ENCODE data around the gene ADAR.
"Not testable (repeated sequence)": the region's sequence is repeated elsewhere in the genome, so short reads cannot be mapped to it uniquely, and the experiment has no call there.

ADAR gene, protein sequence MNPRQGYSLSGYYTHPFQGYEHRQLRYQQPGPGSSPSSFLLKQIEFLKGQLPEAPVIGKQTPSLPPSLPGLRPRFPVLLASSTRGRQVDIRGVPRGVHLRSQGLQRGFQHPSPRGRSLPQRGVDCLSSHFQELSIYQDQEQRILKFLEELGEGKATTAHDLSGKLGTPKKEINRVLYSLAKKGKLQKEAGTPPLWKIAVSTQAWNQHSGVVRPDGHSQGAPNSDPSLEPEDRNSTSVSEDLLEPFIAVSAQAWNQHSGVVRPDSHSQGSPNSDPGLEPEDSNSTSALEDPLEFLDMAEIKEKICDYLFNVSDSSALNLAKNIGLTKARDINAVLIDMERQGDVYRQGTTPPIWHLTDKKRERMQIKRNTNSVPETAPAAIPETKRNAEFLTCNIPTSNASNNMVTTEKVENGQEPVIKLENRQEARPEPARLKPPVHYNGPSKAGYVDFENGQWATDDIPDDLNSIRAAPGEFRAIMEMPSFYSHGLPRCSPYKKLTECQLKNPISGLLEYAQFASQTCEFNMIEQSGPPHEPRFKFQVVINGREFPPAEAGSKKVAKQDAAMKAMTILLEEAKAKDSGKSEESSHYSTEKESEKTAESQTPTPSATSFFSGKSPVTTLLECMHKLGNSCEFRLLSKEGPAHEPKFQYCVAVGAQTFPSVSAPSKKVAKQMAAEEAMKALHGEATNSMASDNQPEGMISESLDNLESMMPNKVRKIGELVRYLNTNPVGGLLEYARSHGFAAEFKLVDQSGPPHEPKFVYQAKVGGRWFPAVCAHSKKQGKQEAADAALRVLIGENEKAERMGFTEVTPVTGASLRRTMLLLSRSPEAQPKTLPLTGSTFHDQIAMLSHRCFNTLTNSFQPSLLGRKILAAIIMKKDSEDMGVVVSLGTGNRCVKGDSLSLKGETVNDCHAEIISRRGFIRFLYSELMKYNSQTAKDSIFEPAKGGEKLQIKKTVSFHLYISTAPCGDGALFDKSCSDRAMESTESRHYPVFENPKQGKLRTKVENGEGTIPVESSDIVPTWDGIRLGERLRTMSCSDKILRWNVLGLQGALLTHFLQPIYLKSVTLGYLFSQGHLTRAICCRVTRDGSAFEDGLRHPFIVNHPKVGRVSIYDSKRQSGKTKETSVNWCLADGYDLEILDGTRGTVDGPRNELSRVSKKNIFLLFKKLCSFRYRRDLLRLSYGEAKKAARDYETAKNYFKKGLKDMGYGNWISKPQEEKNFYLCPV

DNA sequence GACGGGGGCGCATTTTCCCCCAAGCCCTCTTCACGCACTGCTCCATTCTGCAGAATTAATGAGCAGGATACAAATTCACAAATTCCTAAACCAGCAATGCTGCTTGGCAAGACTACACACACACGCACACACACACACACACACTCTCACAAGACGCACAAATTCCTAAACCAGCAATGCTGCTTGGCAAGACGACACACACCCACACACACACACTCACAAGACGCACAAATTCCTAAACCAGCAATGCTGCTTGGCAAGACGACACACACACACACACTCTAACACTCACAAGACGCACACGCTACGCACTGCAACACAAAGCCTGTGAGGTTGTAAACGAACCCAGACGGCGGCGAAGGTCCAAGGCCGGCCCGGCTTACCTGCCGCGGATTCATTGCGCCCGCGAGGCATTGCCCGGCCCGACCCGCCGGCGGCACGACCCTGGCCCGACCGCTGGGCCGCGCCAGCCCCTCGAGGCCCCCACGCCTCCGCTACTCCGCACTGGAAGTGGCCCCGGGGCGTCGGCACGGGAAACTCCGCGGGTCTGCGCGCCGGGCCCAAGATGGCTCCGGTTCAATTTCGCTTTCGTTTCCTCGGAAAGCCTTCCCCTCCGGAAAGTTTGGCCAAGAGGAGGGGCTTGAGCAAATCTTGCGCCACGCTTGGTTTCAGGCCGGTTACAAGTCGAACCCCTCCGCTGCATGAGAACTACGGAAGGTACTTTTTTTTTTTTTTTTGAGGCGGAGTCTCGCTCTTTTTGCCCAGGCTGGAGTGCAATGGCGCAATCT, at the start of gene ADAR:
Gene ADAR (minus strand): TSS at position 578 of the 788 bp plus-strand sequence. CDS start 180 bp downstream, at position 398.
- peak; percentile 45 for DNase-seq

DNA sequence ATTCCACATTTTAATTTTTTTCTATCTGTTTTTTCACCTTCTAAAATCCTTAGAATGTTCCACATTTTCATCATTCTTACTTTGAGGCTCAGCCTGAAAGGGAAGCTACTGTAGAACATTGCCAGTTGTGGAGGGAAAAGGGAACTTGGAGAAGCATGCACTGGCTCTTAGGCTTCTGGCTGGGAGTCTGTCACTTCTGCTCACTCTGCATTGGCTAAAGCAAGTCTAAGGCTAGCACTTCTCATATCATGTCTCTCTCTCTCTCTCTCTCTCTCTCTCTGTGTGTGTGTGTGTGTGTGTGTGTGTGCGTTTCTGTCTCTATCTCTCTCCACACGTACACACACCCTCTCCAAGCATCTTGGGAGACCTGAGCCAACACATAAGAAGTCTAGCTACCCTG, 49.6 kb upstream of the ADAR start:
- DNase-seq: no peak

GRCh38 chr1:154652893-154653292, 44.9 kb upstream of the ADAR start:
- DNase-seq: no peak

GRCh38 chr1:154644724-154645123, 36.7 kb upstream of the ADAR start:
- DNase-seq: not testable (repeated sequence)

- DNase-seq: no peak
Observed at GRCh38 chr1:154641534-154641933, 33.5 kb upstream of the ADAR start.

DNA sequence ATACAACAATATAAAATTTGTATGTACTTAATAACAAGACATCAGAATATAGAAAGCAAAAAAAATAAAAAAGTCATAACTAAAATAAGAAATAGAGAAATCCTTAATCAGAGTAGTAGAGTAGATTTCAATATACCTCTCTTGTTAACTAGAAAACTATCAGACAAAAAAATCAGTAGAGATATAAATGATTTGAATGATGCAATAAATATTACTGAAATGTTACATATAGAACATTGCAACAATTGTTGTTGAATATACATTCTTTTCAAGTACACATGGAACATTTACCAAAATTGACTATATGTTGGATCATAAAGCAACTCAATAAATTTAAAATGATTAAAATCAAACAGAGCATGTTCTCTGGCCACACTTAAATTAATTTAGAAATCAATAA, 31.9 kb upstream of the ADAR start:
- no peak for DNase-seq

DNA sequence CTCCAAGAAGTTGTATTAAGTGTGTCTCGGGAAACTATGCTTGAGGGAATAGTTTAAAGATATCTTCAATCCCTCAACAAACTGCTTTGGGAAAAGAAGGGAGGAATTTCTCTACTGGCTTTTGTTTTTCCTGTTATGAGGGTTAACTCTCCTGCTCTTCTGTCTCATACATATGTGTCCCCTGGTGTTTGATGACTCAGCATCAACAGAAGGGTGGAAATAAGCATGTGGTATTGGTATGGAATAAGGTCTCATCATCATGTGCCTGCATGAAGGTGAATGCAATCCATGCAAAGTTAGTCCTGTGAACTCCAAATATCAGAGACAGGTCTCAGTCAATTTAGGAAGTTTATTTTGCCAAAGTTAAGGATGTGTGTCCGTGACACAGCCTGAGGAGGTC, 27.2 kb upstream of the ADAR start:
- no peak for DNase-seq

DNA sequence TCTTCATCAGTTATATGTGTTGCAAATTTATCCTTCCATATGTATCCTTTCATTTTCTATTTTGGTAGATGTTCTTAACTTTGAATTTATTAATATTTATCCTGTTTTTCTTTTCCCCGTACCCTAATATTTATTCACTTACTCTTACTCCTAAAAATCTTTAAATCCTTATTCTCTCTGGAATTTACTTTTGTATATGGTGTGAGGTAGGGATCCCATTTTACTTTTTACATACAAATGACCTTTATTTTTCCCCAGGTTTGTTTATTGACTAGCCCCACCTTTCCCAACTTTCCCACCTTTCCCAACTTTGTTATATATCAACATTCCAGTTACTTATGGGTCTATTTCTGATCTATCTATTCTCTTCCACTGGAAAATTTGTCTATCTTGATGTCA, 21.7 kb upstream of the ADAR start:
- no peak for DNase-seq

DNA sequence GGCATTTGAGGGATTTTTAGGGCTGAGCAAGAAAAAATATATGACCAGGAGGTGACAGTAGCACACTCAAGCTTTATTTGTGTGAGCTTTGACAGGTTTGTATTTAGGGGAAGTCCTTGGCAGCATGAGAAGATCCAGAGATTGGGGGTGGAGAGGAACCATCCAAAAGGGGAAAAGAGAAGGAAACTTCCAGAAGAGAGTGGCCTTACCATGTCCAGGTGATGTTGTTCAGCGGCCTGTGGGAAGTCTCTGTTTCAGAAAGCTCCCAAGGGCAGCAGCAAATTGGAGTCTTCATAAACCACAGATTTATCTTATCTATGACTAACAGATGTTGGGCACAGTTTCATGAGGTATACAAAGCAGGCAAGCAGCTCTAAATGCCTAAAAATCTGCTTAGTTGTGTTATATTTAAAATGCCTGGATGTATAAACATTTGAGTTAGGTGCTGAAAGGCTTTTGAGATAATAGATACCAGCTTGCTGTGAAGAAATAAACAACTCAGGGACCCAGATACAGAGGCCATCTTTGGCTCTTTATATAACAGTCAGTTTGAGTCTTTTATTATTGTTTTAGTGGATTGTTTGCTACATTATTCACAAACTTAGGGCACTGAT, 21.2 kb upstream of the ADAR start:
- DNase-seq: no peak

DNA sequence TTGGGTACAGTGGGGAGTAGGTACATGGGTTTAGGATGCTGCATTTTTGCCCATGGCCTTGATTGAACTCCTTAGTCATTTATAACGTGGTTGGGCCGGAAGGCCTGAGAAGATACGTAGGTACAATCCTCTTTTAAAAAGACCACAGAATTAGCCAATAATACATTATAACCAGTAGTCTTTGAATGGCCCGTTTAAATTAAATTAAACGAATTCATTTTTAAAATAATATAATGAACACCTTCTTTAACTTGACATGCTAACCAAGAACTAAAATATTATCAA, 20.1 kb upstream of the ADAR start:
- DNase-seq: no peak

- peak; percentile 75 for DNase-seq
Observed at GRCh38 chr1:154627257-154628120, 19.5 kb upstream of the ADAR start.

DNA sequence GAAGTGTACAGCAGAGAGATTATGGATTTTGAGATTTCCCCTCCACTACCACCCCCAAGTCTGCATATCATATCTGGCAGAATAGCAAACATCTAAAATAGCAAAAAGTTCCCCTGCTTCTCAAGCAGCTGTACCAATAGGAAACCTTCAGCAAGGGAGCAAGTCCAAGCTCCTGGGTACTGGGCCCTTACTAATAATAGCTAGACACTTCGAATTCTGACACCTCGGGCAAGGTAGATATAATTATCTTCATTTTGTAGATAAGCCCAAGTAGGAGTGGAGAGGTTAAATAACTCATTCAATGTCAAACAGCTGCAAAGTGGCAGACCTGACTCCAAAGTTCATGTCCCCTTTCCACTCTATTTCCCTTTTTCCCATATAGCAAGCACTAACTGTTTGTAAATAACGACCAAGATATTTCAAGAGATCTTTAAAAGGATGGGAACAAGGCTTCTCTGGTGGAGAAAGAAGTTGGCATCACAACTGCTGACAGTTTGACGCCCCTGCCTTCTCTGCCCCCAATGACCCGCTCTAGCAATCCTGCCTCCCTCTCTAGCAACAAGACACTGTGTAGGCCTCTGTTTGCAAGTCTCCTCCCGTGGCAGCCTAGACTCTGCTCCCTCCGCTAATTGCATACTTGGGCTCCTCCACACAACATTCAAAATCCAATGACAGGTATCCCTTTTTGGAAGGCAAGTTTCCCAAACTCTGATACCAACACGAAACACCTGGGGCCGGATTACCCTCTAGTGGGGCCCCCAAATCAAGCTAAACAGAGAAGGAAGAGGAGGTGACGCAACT, 18.7 kb upstream of the ADAR start:
- no peak for DNase-seq

DNA sequence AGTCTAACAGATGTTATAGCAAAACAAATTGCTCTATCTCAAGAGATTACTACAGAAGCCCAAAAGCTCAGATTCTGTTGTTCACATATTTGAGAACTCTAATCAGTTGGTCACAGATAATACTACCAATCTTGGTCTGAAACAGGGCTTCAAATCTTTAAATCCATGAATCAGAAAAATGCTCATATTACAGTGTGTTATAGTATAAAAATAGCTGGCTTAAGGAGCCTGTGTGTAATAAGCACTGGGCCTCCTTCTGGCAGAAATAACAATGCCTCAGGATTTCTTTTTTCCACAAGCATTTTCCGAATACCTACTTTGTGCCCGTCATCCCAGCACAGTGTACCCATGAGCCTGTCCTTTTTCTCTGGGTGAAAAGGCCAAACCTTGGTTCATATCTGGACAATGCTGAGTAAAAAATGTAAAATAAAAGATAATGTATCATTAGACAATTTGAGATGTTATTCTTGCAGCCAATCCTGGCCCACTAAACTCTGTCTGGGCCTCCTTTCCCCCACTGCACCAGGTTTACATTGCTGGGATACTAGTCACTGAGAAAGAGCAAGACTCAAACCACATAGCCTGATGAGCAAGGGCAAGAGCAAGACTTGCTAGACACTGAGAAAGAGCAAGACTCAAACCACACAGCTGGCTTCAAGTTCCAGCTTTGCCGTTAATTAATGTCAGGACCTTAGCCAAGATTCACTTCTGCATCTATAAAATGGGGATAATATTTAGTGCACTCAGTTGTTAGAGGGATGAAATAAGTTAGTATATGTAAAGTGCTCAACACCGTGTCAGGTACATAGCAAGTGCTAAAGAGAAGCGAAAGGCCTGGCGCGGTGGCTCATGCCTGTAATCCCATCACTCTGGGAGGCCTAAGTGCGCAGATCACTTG, 17.0 kb upstream of the ADAR start:
- DNase-seq: no peak

DNA sequence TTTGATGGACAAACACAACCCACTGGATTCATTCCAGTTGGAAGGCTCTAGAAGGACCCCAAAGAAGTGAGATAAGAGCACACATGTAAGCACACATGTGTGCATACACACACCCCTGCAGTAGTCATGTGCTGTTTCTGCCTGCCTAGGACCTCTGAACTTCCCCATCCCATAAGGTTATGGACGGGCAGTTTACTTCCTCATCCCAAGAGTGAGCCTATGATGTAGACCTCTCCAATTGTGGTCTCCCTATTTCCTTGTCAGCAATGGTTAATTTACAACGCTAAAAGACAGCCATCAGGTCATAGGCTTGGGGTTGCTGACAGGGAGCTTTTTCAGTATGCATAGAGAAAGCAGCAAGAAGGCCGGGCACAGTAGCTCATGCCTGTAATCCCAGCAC, 15.4 kb upstream of the ADAR start:
- DNase-seq: no peak

GRCh38 chr1:154622503-154623039, 14.6 kb upstream of the ADAR start:
- no peak for DNase-seq

DNA sequence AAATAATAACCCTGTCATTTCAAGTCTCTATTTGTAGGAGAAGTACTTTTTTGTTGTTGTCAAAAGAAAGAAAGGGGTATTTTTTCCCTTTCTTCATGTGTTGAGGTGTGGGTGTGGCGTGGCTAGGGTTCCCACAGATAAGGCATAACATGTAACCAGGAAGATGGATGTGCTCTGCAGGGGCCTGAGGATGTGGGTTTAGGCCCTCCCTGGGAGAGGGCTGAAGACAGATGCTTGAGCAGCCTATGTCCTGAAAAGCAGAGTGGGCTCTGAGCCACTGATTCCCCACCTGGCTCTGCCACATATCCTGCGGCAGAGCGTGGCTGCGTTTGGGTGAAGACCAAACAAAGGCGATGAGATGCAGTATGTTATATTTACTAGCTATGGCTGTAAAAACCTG, 13.9 kb upstream of the ADAR start:
- no peak for DNase-seq

GRCh38 chr1:154620751-154621150, 12.8 kb upstream of the ADAR start:
- DNase-seq: no peak

GRCh38 chr1:154619181-154619948, 11.4 kb upstream of the ADAR start:
- DNase-seq: no peak
